AG08396 (cell line): Measurements from ENCODE around the gene P4HA1.

Experiments used
- DNase-seq: peaks from one replicate; pipeline ENCODE4 v3.0.0; 2012; ENCODE audit warnings: low spot score, mixed read lengths

Gene P4HA1

DNA sequence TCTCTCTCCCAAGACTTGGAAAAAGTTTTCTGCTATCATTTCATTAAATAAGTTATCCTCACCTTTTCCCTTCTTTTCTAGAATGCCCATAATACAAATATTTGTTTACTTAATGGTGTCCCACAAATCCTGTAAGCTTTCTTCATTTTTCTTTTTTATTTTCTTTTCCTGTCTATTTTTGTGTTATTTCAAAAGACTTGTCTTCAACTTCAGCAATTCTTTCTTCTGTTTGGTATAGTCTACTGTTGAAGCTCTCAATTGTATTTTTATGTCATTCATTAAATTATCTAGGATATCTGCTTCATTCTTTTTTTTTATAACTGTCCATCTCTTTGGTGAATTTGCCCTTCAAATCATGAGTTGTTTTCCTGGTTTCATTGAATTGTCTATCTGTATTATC is 117.0 kb downstream of the P4HA1 start:
- no peak for DNase-seq

DNA sequence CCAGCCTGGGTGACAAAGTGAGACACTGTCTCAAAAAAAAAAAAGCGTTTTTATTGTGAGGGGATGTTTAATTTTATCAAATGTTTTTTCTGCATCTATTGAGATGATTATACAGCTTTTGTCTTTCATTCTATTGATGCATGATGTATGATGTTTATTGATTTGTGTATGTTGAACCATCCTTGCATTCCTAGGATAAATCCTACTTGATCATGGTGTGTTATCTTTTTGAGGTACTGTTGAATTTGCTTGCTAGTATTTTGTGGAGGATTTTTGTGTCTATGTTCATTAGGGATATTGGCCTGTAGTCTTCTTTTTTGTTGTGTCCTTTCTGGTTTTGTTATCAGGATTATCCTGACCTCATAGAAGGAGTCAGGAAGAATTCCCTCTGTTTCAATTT is 119.8 kb downstream of the P4HA1 start:
- DNase-seq: no peak
